HG02852 (cell line): ENCODE results near the gene PIM2.

Experiments used
- ATAC-seq: cut with Tn5 transposase; IDR thresholded peaks from one replicate; pipeline ENCODE4 v1.9.1; 2021; ENCODE audit warnings: mild to moderate bottlenecking, moderate library complexity; ENCODE audit not compliant: unreplicated experiment

The PIM2 gene

DNA sequence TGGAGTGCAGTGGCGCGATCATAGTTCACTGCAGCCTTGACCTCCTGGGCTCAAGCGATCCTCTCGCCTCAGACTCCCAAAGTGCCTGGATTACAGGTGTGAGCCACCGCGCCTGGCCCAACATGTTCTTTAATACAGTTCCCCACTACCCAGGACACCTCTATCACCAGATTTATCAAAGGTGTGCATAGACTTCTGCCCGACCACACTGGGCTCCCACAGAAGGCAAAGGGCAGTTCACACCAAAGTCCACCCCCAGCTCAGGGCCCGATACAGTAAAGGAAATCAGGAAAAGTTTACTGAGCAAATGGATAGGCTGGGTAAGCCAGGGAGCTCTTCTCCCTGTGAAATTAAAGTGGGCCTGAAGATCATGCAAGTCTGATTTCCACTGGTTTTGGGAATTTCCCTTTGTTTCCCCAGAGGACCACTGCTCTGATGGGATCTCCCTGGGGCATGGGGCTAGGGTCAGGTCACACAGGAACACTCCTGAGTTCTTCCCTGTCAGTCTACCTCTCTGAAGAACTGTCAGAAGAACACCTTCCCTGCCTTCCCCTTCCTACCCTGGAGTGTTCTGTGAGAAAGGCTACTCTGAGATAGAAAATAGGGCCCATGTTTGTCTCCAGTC, 17.7 kb upstream of the PIM2 start:
- ATAC-seq = peak; percentile 3

DNA sequence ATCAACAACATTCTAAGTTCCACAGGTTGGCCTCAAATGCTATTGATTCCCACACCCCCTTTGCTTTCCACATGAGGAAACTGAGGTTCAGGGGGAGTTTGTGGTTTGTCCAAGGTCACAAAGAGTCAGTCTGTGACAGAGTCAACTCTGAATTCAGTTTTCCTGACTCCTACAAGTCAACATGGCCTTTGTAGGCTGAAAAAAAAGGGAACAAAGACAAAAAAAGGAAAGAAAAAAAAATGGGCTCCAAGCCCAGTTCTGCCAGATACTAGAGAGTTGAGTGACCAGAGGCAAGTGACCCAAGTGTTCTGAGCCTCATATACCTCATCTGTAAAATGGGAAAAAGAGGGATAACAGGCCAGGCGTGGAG, 16.5 kb upstream of the PIM2 start:
- no peak for ATAC-seq

DNA sequence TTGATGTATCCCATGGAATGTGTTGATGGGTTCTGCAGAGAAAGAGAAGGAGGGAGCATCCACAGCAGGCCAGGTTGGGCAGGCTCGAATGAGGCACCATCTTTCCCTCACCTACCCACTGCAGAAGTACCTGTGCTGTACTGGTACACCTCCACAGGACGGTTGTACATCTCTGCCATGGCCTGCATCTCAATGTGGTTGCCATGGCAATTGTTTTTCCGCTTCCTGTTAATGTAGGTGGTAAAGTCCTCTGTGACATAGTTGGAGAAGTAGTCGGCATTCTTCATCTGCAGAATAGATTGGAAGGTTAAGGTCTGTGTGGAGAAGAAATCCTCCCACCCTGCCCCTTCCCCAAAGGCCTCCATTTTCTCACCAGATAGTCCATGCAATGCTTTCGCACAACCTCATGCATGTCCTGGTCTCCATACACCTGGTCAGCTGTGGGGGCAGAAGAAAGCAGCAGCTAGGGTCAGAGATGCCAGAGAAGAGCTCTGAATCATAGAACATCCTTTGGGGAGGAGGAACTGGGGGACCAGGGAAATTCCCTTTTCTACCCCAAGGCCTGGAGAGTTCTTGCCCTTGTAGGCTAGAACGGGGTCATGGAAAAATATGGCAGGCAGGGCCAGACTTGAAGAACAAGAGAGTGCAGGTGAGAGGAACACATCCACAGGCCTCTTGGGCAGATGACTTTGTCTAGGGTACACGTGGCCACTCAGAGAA, 15.9 kb upstream of the PIM2 start:
- no peak for ATAC-seq

DNA sequence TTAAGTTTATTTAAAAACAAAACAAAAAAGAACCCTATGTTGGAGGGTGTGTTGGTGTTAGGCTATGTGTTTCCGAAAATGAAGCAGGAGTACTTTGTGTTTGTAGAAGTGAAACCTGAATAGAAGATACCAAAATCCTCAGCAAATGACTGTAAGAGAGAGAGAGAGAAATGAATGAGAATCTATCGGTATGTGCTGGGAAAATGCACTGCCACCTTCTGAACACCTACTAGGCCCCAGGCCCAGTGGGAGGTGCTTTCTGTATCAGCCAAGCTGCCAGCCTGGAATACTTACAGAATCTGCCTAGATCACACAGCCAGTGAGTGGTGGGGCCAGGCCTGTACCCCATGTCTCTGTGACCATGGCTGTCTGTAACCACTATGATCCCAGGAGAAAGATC, 14.9 kb upstream of the PIM2 start:
- ATAC-seq = peak; percentile 34

DNA sequence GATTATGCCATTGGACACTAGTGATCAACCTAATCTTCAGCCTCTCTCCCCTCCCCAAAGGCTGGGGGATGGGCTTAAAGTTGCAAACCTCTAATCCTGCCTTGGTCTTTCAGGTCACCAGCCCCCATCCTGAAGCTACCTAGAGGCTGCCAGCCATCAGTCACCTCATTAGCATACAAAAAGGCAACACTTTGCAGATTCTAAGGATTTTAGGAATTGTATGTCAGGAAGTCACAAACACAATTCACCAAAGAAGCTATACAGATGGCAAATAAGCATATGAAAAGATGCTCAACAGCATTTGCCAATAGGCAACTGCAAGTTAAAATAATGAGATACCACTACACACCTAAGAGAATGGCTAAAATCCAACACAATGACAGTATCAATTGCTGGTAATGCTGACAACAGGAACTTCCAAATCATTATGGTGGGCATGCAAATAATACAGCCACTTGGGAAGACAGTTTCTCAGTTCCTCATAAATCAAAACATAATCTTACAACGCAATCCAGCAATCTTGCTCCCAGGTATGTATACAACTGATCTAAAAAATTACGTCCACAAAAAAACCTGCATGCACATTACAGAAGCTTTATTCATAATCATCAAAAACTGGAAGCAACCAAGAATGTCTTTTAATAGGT, 9.0 kb upstream of the PIM2 start:
- no peak for ATAC-seq

DNA sequence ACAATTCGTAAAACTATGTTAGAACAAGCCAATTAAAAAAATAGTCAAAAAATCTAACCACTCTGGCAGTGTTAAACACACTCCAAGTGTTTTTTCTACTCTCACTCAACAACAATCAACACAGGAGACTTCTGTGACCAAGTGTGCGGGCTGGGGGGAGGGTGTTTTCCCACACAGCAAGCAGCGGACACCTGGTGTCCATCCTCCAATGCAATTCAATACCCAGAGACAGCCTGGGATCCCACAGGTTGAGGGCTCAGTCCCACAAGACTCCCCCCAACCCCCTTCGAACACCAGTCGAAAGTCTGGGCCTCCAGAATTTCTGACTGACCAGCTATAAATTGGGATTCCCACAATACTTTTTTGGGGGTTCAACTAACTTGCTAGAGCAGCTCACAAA, 8.3 kb upstream of the PIM2 start:
- no peak for ATAC-seq

DNA sequence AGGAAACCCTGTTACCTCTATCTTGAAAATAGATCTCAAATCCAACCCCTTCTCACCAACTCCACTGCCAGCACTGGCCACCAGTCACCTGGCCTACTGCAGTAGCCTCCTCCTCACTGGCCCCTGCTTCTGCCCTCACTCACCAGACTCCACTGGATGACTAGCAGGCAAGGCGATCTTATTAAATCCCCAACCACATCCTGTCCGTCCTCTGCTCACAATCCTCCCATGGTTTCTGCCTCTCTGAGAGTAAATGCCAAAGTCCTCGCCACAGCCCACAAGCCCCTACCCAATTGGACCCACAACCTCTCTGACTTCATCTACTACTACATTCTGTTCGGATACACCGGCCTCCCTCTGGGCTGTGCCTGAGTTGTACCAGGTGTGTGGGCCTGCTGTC, 5.4 kb upstream of the PIM2 start:
- no peak for ATAC-seq

DNA sequence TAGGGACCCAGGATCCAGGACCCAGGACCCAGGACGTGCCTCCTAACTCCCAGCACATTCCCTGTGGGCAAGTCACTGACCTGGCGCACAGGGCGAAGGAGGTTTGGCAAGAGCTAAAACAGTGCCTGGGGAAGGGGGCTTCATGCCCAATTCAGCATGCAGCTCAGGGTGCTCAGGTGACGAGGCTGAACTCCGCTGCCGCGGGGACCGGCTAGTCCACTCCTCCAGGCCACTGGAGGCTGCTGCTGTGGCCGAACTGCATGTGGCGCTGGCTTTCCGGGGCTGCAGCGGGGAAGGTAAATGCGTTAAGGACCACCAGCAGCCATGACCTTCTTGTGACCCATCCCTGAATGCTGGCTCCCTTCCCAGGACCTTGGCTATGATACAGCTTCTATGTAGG, 4.9 kb upstream of the PIM2 start:
- no peak for ATAC-seq

DNA sequence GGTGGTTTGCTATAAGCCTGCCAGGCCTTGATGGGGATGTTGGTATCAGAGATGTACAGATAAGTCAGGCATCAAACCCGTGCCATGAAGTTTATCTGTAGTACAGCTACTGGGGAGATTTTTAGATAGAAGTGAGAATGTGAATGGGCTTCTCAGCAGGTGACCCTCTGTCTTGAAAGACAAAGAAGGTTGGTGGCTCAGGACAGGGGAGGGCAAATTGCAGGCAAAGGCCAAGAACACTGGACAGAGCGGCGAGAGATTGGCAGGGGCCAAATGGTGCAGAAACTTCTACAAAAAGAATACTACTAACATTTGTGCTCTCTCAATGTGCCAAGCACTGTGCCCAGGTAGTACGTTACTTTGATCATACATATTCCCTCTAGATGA, 1.9 kb upstream of the PIM2 start:
- ATAC-seq = no peak

DNA sequence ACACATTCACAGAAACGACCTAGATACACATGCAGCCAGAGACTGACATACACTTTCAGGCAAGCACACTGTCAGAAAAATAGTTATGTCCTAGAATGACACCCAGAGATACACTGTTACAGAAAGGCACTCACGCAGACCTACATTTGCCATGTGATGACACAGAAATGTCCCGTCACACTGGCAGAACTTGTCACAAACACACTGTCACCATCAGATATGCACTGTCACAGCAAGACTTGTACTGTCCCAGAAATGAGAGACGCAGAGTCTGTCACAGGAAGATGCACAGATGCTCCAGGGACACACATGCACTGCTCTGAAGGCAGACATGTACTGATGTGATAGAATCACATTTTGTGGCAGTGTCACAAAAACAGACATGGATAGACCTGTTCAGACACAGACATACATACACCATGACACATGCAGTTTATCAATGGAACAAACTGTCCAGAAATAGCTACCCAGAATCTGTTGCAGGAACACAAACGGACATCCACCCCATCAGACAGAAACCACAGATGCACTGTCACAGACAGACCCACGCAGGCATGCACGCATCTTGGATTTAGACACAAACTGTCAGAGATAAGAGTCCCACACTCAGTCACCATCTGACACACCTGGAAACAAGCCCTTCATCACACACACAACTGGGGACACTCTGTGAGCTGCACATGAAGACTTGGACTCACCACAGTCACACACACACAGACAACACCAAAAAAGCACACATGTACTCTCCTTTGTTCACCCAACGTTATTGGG, 1.3 kb upstream of the PIM2 start:
- ATAC-seq = no peak

DNA sequence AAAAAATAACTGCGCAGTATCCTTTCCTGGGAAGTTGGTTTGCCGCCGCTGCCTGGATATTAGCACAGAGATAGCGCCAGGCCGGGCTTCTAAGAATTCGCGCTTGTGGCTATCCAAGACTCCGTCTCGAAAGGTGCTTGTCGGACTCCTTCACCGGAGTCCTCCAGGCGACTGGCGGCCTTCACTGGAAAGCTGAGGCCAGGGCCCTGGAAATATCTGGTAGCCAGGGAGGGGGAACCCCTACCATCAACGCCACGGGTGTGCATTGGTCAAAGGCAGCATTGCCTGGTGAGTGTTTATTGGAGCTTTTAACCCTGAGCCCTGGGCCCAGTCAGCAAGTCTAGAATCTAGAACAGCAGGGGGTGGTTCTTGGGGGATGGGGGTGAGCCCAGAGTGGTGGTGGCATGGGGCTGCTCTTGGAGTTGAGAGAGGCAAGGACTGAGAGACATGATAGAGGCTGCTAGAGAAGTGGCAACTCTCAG, 577 bp upstream of the PIM2 start:
- ATAC-seq = no peak

DNA sequence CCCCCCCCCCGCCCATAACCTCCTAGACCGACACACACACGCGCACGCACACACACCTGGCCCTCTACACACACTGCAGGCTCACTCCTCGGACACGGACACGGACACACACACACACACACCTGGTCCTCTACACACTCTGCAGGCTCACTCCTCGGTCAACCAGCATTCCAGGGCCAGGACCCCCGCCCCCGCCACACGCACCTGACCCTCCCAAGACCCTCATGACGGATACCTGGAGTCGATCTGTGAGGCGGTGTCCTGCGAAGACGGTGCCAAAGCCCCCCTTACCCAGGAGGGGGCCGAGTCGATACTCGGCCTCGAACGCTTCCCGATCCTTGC, 552 bp downstream of the PIM2 start:
- ATAC-seq = no peak

DNA sequence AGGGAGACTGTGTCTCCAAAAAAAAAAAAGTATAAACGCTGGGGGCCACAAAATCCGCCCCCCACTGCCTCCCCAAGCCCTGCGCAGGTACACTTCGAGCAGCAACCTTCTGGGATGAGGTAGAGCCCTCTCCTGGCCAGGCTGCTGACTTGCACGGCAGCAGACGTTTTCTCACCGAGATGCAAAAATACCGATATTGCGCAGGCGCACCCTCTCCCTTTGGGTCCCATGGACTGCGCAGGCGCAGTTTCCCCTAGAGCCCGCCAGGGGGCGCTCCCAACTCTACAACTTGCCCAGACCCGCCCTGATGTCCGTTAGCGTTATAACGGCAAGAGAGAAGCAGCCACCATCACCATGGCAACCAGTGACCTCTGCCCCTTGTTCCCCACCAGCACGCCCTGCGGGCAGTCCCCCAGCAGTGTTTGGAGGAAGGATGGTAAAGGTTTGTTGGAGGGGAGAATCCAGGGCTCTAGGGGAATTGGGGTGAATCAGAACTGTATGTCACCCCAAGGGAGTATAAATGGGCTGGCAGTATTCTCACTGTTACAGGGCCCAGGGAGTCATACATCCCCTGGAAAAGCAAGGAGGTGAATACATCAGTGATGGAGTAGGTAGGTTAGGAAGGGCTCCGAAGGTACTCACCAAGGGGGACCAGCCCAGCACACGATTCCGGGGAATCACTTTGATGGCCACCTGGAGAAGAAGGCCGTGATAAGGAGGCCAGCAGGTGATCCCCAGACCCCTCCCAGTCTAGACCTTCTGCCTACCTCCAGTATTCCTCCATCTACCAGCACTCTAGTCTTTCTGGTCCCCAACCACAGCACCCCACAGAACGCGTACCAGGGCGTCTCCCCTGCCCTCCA, 1.5 kb downstream of the PIM2 start:
- peak; percentile 39 for ATAC-seq

DNA sequence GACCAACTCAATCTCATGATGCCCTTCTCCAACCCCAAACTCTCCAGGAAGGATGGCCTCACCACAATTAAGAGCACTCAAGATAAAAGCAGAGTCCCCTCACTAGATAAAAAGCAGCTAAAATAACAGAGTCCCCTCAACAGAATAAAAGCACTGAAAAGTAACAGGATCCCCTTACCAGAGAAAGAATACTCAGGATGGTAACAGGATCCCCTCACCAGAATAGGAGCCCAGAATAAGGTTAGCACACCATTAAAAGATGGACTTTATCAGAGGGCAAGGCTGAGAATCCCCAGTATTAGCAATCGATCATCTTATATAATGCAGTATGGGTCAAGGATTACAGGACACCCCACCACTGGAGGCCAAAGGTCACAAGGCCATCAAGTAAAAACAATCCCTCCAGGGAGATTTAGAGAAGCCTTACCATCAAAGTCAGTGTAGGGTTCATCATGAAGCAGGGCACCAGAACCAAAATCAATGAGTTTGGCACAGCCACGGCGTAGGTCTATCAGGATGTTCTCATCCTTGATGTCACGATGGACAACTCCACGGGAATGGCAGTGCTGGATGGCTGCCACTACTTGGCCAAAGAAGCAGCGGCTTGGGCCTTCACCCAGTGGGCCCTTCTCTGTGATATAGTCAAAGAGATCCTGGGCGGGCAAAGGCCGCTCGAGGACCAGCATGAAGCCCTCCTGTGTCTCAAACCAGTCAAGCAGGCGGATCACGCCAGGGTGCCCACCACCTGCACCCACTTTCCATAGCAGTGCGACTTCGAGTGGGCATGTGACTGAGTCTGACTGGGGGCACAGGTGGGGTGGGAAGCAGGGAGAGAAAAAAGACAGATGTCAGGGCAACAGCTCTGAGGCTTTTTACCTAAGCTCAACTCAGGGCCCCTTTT, 4.0 kb downstream of the PIM2 start:
- ATAC-seq = no peak

DNA sequence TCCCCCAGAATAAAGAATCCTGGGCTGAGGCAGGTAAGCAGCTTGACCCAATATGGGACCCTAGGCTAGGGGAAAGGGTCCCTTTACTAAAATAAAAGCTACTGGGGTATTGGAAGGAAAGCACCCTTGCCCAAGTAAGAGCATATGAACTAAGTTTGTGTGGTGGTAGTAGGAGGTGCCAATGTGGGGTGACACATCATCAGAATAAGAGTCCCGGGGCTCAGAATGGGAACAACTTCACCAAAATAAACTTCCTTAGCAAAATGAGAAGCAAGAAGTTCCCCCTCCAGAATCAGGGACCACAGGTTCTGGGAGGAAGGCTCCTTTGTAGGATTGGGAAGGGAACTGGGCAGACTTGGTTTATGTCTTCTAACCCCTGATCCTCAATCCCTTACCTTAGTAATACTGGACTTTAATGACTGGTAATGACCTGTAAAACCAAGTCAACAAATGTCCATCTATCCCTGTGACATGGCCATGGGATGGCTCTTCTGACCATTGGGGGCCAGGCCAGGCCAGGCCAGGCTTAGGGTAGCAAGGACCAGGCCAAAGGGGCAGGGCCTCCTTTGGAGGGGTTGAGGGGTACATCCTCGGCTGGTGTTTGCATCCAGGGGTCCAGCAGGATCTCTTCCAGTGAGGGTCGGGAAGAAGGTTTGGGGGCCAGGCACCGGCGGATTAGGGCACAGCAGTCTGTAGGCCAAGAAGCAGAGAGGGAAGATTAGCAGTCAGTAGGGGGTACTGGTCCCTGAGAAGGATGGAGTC, 5.0 kb downstream of the PIM2 start:
- ATAC-seq = no peak

DNA sequence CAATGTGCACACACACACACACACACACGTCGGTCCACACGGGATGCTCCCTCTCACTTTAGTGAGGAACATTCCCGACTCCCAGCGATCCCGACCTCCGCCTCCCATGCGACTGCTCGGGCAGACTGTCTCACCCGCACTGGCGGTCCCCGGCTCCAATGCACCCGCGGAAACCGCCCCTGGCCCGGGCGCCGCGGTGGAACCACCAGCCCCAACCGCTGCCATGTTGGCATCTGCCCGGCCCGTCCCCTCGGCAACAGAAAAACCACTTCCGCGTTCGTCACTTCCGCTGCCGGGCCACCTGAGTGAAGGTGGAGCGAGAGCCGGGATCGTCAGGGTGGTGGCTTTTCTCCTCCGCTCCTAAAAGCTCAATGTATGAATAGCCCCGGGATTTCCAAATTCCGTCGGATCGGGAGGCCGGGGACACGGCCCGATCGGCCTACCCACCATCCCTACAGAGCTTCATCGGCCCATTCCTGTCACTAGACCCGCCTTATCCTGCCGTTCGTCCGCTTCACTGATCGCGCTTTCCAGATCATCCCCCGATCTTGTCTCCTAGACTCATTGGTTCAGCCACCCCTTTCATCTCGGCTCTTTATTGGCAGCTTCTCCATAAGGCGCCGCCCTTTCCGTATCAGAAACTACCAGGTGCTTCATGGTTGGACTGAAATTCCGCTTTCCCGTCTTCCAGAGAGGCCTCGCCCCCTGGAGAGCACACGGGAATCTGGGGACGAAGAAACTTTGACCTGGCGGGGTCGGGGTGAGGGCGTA, 7.2 kb downstream of the PIM2 start, which contains the start of gene SLC35A2:
Gene SLC35A2, minus strand, starts transcription at position 235 of the 771 bp plus-strand sequence. Its CDS starts 10 bp downstream, at position 225.
- ATAC-seq = peak; percentile 68

DNA sequence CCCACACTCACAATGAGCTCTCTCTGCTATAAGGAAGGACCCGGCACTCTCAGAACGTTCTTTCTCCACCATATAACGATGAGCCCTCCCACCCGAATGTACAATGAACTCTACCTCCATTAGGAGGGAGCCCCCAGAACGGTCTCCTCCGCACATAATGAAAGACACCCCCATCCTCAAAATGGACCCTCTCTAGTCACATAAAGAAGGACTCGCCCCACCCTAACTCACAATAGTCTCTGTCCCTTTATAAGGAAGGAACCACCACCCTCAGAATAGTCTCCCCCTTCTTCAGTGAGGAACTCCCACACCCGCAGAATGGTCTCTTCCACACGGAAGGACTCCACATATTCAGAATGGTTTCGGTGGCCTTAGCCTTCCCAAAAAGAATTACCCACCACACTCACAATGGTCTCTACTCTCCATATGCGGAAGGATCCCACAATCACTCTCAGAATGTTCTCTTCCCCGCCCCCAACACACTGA, 7.9 kb downstream of the PIM2 start:
- no peak for ATAC-seq

DNA sequence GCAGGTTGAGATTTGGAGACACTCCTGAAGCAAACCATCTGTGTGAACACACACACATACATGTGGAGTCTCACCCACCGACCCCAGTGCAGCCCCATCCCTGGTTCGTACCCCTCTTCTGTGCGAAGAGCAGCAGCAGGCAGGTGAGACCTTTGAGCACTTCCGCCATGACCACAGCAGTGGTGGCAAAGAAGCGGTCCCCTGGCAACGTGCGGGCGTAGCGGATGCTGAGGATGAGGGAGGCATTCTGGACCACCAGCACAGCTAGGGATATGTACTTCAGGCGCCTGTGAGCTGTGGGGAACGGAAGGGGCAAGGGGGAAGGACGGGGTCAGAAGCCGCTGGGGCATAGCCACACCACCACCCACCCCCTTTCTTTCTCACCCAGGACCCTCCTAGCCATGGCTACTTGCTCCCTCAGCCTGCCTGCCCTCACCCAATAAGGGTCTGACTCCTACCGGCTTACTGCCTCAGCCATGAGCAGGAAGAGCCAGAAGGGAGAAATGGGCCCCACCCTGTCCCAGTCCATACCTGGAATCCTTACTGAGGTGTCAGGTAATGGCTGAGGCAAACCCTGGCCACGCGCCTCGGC, 9.0 kb downstream of the PIM2 start:
- no peak for ATAC-seq
